Astrocyte (in vitro differentiated cells and primary cell): ENCODE results near the gene ASPG. TPM values are rescaled to one million over a fixed set of nuclear protein-coding genes. Genes with fewer than 3 reads are reported as not detected.

Experiments
- DNase-seq: peaks from one replicate; pipeline ENCODE4 v3.0.0-alpha.2; 2010; ENCODE audit warnings: low read depth
- FAIRE-seq: peaks from 2 replicates; lab custom pipeline; 2011; peaks lifted over from hg19 to GRCh38; lab: Jason Lieb, UNC
- H2AFZ ChIP-seq: 2 replicates; pipeline ENCODE4 v1.6.0; 2012; ENCODE audit warnings: low read depth, low read length, inconsistent platforms
- H3K27ac ChIP-seq: 2 replicates; pipeline ENCODE4 v1.5.1; 2011; ENCODE audit warnings: low read depth, low read length, inconsistent platforms
- H3K27me3 ChIP-seq: 2 replicates; pipeline ENCODE4 v1.6.0; 2011; ENCODE audit warnings: low read length, inconsistent platforms; ENCODE audit not compliant: insufficient read depth
- H3K36me3 ChIP-seq: 2 replicates; pipeline ENCODE4 v1.5.1; 2011; ENCODE audit warnings: low read length, inconsistent platforms; ENCODE audit not compliant: insufficient read depth
- H3K4me1 ChIP-seq: 2 replicates; pipeline ENCODE4 v1.5.1; 2011; ENCODE audit warnings: low read length, inconsistent platforms; ENCODE audit not compliant: insufficient read depth
- H3K4me2 ChIP-seq: 2 replicates; pipeline ENCODE4 v1.6.0; 2012; ENCODE audit warnings: low read length, inconsistent platforms
- H3K4me3 ChIP-seq: 2 replicates; pipeline ENCODE4 v1.5.1; 2011; ENCODE audit warnings: low read depth, mild to moderate bottlenecking, low read length, inconsistent platforms; ENCODE audit not compliant: insufficient read depth
- H3K79me2 ChIP-seq: 2 replicates; pipeline ENCODE4 v1.6.0; 2012; ENCODE audit warnings: mild to moderate bottlenecking, low read length, inconsistent platforms; ENCODE audit not compliant: insufficient read depth
- H3K9ac ChIP-seq: 2 replicates; pipeline ENCODE4 v1.6.0; 2012; ENCODE audit warnings: mild to moderate bottlenecking, low read length, inconsistent platforms
- H3K9me3 ChIP-seq: 2 replicates; pipeline ENCODE4 v1.5.1; 2012; ENCODE audit warnings: low read depth, mild to moderate bottlenecking, low read length, inconsistent platforms; ENCODE audit not compliant: insufficient read depth
- H4K20me1 ChIP-seq: 2 replicates; pipeline ENCODE4 v1.6.0; 2012; ENCODE audit warnings: low read length, inconsistent platforms; ENCODE audit not compliant: insufficient read depth
- H3K27ac Mint-ChIP-seq: one replicate; pipeline ENCODE4 v1.8.0; 2021; ENCODE audit warnings: mild to moderate bottlenecking, mixed read lengths; ENCODE audit not compliant: unreplicated experiment
- H3K27me3 Mint-ChIP-seq: one replicate; pipeline ENCODE4 v1.8.0; 2021; ENCODE audit warnings: low read depth, mixed read lengths; ENCODE audit not compliant: unreplicated experiment
- H3K36me3 Mint-ChIP-seq: one replicate; pipeline ENCODE4 v1.8.0; 2021; ENCODE audit warnings: low read depth, mixed read lengths; ENCODE audit not compliant: unreplicated experiment
- H3K4me1 Mint-ChIP-seq: one replicate; pipeline ENCODE4 v1.8.0; 2021; ENCODE audit warnings: low read depth, mixed read lengths; ENCODE audit not compliant: unreplicated experiment
- H3K4me3 Mint-ChIP-seq: one replicate; pipeline ENCODE4 v1.8.0; 2021; ENCODE audit warnings: mild to moderate bottlenecking, moderate library complexity, mixed read lengths; ENCODE audit not compliant: unreplicated experiment
- H3K9me3 Mint-ChIP-seq: one replicate; pipeline ENCODE4 v1.8.0; 2021; ENCODE audit warnings: mild to moderate bottlenecking, mixed read lengths; ENCODE audit not compliant: unreplicated experiment
- CTCF ChIP-seq: IDR thresholded peaks from 2 replicates; pipeline ENCODE4 v1.5.1; 2011; ENCODE audit warnings: low read depth, mild to moderate bottlenecking, inconsistent platforms, low read length, moderate library complexity; ENCODE audit not compliant: insufficient read depth
- EZH2 ChIP-seq: IDR thresholded peaks from 2 replicates; pipeline ENCODE4 v1.6.1; 2012; ENCODE audit warnings: mild to moderate bottlenecking, low read length, inconsistent platforms; ENCODE audit not compliant: insufficient read depth
- total RNA-seq: library from RNA; stranded (reverse); gene quantifications from 2 replicates; pipeline ENCODE4 v1.2.1, GENCODE V29; 2021

Gene ASPG
- total RNA-seq, 1 donor from 2014 or later: not detected

- no peak for DNase-seq
- peaks cover 5% of the 10 kb centered on the region for H3K27me3 ChIP-seq
- no peak for FAIRE-seq
Measured at GRCh38 chr14:104142136-104142945, 56.8 kb downstream of the ASPG start.

GRCh38 chr14:104142946-104143470 is 57.5 kb downstream of the ASPG start:
- DNase-seq (no peak), FAIRE-seq (no peak)
- H3K4me3 Mint-ChIP-seq: no peak overlapping the region
- no peak overlapping the region for H3K4me3 ChIP-seq
- H4K20me1 ChIP-seq: no peaks in the 10 kb centered on the region
- H3K9ac ChIP-seq: no peak overlapping the region
- H3K27ac ChIP-seq: no peak overlapping the region
- peaks cover 29% of the 10 kb centered on the region for H3K27me3 Mint-ChIP-seq
- H3K36me3 Mint-ChIP-seq: no peaks in the 10 kb centered on the region
- peaks cover 4% of the 10 kb centered on the region for H3K27me3 ChIP-seq
- H3K27ac Mint-ChIP-seq: no peak overlapping the region
- H3K4me1 Mint-ChIP-seq: no peaks in the 10 kb centered on the region
- H3K4me2 ChIP-seq: no peak overlapping the region
- no peaks in the 10 kb centered on the region for H3K36me3 ChIP-seq
- no peaks in the 10 kb centered on the region for H3K79me2 ChIP-seq
- no peak for TF ChIP-seq EZH2
- no peak for TF ChIP-seq CTCF
- H2AFZ ChIP-seq: no peak overlapping the region
- peaks cover 1% of the 10 kb centered on the region for H3K4me1 ChIP-seq
- no peaks in the 10 kb centered on the region for H3K9me3 ChIP-seq
- H3K9me3 Mint-ChIP-seq: no peaks in the 10 kb centered on the region

More at GRCh38 chr14:104142136-104142945, 56.8 kb downstream of the ASPG start:
- Mint-ChIP-seq H3K27ac (no peak overlapping the region), H3K27me3 (peaks cover 29% of the 10 kb centered on the region), H3K36me3 (no peaks in the 10 kb centered on the region), H3K4me1 (no peaks in the 10 kb centered on the region), H3K9me3 (no peaks in the 10 kb centered on the region), H3K4me3 (no peak overlapping the region)
- no peak overlapping the region for H3K9ac ChIP-seq
- no peak overlapping the region for H2AFZ ChIP-seq
- no peak overlapping the region for H3K4me2 ChIP-seq
- TF ChIP-seq CTCF: no peak
- TF ChIP-seq EZH2: no peak
- no peaks in the 10 kb centered on the region for H3K36me3 ChIP-seq
- no peaks in the 10 kb centered on the region for H3K9me3 ChIP-seq
- no peaks in the 10 kb centered on the region for H3K79me2 ChIP-seq
- peaks cover 5% of the 10 kb centered on the region for H3K4me1 ChIP-seq
- no peak overlapping the region for H3K27ac ChIP-seq
- H3K4me3 ChIP-seq: no peak overlapping the region
- H4K20me1 ChIP-seq: no peaks in the 10 kb centered on the region
